Measurements from ENCODE around the gene NTRK2.

The NTRK2 gene

DNA sequence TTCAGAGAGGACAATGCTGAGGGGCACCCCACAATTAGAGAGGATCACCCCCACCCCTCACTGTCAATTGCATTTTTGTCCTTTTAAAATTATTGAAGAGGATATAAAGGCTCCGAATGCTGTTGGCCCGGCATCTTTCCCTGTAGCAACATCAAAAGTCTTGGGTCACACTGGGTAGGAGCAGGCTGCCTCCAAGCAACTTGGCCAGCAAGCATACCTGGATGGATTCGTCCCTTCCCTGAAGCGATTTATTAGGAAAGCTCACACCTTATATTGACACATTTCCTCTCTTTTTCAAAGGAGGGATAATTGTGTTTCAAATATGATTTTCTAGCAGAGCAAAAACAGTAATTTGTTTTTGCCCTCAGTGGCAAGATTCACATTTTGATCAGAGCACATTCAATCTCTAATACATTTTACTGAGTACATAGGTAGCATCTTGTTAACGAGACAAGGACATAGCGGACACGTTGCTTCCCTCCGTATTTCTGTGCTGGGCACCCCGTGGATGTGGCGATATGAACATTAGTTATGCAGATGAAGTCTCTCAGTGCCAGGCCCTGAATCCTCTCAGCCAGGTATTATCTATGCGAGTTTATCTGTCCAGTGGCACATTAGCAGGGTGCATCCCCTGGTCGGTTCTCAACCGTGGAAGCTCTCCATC, 321.5 kb downstream of the NTRK2 start:
- DNase-seq (ENCODE audit: low read depth), result no peak
- no peak overlapping the region for H3K4me3 ChIP-seq (ENCODE audit: low read depth, low read length)

DNA sequence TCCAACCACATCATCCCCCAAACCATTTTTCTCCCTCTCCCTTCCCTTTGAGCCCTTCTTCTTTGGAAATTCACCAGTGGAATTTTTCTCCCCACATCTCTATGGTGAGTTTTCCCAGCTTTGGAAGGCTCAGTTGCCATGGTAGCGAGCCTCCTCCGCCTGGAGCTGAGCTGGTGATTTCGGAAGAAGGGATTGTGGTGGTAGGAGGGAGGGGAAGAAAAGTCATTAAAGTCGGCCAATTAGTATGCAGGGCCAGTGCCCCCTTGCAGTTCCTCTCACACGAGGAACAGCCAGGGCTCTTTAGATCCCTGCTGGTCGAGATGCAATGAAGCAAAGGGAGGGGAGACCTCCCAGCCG, 322.0 kb downstream of the NTRK2 start:
- H3K4me3 ChIP-seq (ENCODE audit: low read depth, low read length), result no peak overlapping the region
- DNase-seq (ENCODE audit: low read depth), result no peak

DNA sequence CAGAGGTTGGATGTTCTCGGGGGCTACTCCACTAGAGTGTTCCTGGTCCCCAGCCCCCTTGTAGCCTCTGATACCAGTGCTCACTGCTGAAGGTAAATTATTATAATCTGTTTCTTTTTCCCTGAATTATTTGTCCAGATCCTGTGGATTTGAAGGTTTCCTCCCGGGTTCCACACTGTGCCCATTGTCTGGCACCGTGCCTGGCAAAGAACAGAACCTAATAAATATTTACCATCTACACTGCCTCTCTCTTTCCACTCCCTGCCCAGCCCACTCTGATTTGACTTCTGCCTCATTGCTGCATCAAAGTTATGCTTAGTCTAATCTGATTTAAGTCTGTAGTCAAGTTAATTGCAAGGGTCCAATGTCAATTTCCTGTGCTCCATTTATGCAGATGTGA, 322.9 kb downstream of the NTRK2 start:
- no peak overlapping the region for H3K4me3 ChIP-seq (ENCODE audit: low read depth, low read length)
- no peak for DNase-seq (ENCODE audit: low read depth)

DNA sequence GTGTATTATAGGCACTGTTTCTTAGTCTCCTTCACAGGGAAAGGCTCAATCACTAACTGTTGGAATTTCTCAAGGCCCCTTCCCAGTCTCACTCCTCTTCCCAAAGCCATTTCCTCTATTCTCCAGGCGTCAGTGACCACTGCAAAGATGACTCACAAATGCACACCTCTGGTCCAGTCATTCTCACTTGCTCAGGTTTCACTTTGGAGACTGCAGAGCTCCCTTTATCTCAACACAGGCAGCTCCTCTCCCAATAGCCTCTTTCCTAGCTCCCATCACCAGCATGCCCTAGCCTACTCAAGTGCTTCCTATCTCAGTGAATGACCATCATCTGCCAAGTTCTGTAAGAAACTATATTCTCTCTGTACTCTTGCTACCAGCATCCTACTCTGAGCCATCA, 323.6 kb downstream of the NTRK2 start:
- no peak for DNase-seq (ENCODE audit: low read depth)
- no peak overlapping the region for H3K4me3 ChIP-seq (ENCODE audit: low read depth, low read length)

GRCh38 chr9:84996029-84996428, 326.5 kb downstream of the NTRK2 start:
- DNase-seq (ENCODE audit: low read depth), result no peak
- H3K4me3 ChIP-seq (ENCODE audit: low read depth, low read length), result no peak overlapping the region

DNA sequence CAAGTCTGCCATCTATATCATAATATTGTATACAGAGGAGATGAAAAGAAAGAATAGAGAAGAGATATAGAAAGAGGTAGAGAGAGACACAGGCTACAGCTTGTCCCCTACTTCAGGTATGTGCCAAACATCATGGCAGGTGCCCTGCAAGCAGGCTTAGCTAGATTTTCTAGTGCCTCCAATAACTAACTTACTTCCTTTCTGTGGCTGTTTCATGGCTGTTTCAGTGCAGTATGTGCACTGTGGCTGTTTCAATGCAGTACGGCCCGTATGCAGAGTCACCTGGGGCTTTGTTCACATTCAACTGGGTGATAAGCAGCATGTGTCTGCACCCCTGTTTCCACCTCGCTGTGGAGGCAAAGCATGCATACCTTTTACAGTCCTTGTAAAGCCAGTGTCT, 327.2 kb downstream of the NTRK2 start:
- DNase-seq (ENCODE audit: low read depth), result no peak
- H3K4me3 ChIP-seq (ENCODE audit: low read depth, low read length), result no peak overlapping the region

- H3K4me3 ChIP-seq (ENCODE audit: low read depth, low read length), result no peak overlapping the region
Measured at GRCh38 chr9:84997472-84997871, 327.9 kb downstream of the NTRK2 start.

GRCh38 chr9:84998639-84999038, 329.1 kb downstream of the NTRK2 start:
- no peak overlapping the region for H3K4me3 ChIP-seq (ENCODE audit: low read depth, low read length)
- no peak for DNase-seq (ENCODE audit: low read depth)

More at GRCh38 chr9:84997472-84997871, 327.9 kb downstream of the NTRK2 start:
- DNase-seq (ENCODE audit: low read depth), result no peak

DNA sequence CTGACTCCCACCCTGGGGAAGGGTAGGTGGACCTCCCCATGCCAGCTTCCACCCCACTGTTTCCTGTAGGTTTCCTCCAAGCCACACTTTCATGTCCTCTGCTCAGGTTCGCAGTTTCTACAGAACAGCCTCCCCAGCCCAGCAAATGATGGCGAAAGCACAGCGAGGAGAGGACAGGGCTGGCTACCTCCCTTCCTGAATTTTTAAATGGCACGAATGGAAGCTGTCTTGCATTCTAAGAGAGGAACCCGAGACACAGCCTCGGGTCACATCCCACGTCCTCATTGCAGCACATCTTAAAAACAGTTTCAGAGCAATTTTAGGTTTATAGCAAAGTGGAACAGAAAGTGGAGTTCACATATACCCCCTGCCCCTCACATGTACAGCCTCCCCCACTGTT, 330.3 kb downstream of the NTRK2 start:
- no peak overlapping the region for H3K4me3 ChIP-seq (ENCODE audit: low read depth, low read length)
- DNase-seq (ENCODE audit: low read depth), result no peak

- H3K4me3 ChIP-seq (ENCODE audit: low read depth, low read length), result no peak overlapping the region
Measured at GRCh38 chr9:85001925-85002324, 332.4 kb downstream of the NTRK2 start.

GRCh38 chr9:85004818-85005413, 335.4 kb downstream of the NTRK2 start:
- DNase-seq (ENCODE audit: low read depth), result no peak
- H3K4me3 ChIP-seq (ENCODE audit: low read depth, low read length), result no peak overlapping the region

More at GRCh38 chr9:85001925-85002324, 332.4 kb downstream of the NTRK2 start:
- DNase-seq (ENCODE audit: low read depth), result no peak

- no peak for DNase-seq (ENCODE audit: low read depth)
- no peak overlapping the region for H3K4me3 ChIP-seq (ENCODE audit: low read depth, low read length)
Measured at GRCh38 chr9:85007748-85008147, 338.2 kb downstream of the NTRK2 start.

- no peak for DNase-seq (ENCODE audit: low read depth)
- H3K4me3 ChIP-seq (ENCODE audit: low read depth, low read length), result no peak overlapping the region
Measured at GRCh38 chr9:85008215-85008614, 338.7 kb downstream of the NTRK2 start.

DNA sequence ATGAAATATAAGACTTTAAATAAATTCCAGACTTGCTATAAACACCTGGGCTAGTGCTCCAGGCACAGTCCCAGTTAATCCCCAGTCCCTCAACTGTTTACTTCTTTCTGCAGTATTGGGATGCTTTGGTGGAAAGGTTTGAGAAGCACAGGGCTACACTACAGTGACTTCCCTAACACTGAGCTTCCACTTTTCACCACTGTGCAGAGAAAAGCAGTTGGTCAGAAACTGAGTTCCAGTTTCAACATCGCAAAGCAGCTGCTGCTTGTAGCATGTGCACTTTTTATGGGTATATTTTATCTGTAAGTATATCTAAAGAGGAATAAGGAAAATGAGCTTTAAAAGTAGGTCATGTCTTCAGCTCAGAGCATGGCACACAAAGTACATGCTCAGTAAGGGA, 339.7 kb downstream of the NTRK2 start:
- no peak for DNase-seq (ENCODE audit: low read depth)
- H3K4me3 ChIP-seq (ENCODE audit: low read depth, low read length), result no peak overlapping the region

GRCh38 chr9:85013703-85014102, 344.2 kb downstream of the NTRK2 start:
- no peak for DNase-seq (ENCODE audit: low read depth)
- H3K4me3 ChIP-seq (ENCODE audit: low read depth, low read length), result no peak overlapping the region

- no peak for DNase-seq (ENCODE audit: low read depth)
- no peak overlapping the region for H3K4me3 ChIP-seq (ENCODE audit: low read depth, low read length)
Measured at GRCh38 chr9:85014292-85014691, 344.8 kb downstream of the NTRK2 start.

GRCh38 chr9:85016384-85017006, 347.0 kb downstream of the NTRK2 start:
- DNase-seq (ENCODE audit: low read depth), result no peak

DNA sequence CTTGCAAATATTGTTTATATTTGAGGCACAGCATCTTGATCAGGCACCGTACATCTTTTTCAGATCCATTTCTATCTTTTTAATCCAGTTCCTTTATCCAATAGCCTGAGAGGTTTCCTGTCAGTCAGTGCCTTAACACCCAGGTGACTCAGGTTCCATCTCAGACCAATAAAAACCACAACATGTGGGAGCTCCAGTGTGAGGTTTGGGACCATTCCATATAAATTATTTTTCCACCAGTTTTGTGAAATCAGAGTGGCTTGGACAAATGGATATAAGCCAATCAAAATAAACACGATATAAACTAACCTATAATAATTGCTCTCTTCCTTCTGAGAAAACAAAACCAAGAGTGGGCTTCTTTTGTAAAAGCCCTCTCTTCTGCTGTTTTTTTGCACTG, 351.3 kb downstream of the NTRK2 start:
- H3K4me3 ChIP-seq (ENCODE audit: low read depth, low read length), result no peak overlapping the region
- no peak for DNase-seq (ENCODE audit: low read depth)

More at GRCh38 chr9:85016384-85017006, 347.0 kb downstream of the NTRK2 start:
- no peak overlapping the region for H3K4me3 ChIP-seq (ENCODE audit: low read depth, low read length)

DNA sequence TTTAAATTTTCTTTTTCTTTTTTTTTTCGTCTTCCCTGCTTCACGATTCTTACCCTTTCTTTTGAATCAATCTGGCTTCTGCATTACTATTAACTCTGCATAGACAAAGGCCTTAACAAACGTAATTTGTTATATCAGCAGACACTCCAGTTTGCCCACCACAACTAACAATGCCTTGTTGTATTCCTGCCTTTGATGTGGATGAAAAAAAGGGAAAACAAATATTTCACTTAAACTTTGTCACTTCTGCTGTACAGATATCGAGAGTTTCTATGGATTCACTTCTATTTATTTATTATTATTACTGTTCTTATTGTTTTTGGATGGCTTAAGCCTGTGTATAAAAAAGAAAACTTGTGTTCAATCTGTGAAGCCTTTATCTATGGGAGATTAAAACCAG, 352.2 kb downstream of the NTRK2 start:
- H3K4me3 ChIP-seq (ENCODE audit: low read depth, low read length), result no peak overlapping the region
- no peak for DNase-seq (ENCODE audit: low read depth)

DNA sequence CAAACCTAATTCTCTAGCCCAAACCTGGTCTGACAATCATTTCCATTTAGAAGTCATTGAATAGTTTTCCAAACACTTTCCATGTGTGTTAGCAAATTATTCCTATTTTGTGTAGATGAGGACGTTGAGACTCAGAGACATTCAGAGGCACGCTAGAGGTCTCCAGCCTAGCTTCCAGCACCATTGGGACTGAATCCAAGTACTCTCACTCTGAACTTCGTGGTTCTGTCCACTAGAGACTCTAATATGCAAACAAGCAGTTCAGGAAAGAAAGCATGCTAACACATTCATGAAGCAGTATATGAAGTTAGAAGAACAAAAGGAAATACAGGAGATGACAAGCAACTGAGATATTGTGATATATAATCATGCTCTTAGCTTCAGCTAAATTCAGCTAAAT, 354.8 kb downstream of the NTRK2 start:
- DNase-seq (ENCODE audit: low read depth), result no peak
- no peak overlapping the region for H3K4me3 ChIP-seq (ENCODE audit: low read depth, low read length)

- H3K4me3 ChIP-seq (ENCODE audit: low read depth, low read length), result no peak overlapping the region
Measured at GRCh38 chr9:85025638-85026037, 356.1 kb downstream of the NTRK2 start.

More at GRCh38 chr9:85025638-85026037, 356.1 kb downstream of the NTRK2 start:
- no peak for DNase-seq (ENCODE audit: low read depth)
